Fibroblast of mammary gland (primary cell): Measurements from ENCODE around the gene GNAZ.

Experiments
- DNase-seq: peaks from one replicate; pipeline ENCODE4 v3.0.0-alpha.2; 2010; ENCODE audit warnings: low read depth
- H3K4me3 ChIP-seq: 2 replicates; pipeline ENCODE4 v1.5.1; 2011; ENCODE audit warnings: low read depth, mild to moderate bottlenecking, low read length, moderate library complexity; ENCODE audit not compliant: control insufficient read depth
- TF ChIP-seq, protein P1 (sequence below): conservative IDR thresholded peaks from 2 replicates; pipeline ENCODE4 v1.5.1; 2011; ENCODE audit warnings: low read depth, low read length, inconsistent platforms; ENCODE audit not compliant: control insufficient read depth, insufficient read depth

The GNAZ gene

DNA sequence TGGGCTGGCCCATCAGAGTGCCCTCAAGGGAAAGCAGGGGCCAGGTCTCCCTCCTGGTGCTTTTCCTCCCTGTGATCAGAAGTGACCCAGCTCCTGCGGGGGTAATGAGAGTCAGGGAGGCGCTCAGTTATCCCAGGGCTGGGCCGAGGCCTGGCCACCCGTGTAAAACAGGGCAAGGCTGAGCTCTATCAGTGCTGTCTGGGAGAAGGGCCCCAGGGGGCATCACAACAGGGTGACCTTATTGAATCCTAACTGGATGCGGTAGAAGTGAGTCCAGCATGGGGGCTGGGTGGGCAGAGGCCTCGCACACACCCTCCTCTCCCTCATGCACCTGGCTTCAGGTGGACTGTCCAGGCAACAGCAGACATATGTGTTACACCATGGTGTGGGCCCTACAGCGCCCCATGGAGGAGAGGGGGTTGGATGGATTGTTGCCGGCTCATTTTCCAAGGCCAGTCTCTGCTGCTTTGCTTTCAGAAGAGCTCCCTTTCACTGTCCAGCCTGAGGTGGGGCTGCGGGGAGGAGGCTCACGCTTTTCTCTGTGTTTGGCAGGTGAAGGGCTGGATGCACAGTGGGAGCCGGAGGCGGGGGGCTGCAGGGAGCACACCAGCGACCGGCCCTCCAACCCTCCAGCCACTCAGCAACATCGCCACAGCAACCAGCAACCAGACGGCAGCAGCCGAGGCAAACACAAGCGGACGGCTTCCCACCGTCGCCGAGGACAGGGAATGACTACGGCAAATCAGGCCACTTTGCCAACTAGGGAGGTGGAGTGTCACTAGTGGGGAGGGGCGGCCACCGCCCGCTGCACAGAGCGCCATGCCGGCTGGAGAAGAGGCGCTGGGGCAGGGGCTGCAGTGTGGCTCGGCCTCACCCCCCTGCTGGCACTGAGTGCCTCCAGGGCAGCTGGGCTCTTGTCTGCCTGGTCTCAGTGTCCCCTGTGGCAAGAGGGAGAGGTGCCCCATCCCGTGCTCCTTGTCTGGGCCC, 24.7 kb downstream of the GNAZ start:
- no peak for DNase-seq
- H3K4me3 ChIP-seq, result no peak overlapping the region
- TF ChIP-seq, protein P1, sequence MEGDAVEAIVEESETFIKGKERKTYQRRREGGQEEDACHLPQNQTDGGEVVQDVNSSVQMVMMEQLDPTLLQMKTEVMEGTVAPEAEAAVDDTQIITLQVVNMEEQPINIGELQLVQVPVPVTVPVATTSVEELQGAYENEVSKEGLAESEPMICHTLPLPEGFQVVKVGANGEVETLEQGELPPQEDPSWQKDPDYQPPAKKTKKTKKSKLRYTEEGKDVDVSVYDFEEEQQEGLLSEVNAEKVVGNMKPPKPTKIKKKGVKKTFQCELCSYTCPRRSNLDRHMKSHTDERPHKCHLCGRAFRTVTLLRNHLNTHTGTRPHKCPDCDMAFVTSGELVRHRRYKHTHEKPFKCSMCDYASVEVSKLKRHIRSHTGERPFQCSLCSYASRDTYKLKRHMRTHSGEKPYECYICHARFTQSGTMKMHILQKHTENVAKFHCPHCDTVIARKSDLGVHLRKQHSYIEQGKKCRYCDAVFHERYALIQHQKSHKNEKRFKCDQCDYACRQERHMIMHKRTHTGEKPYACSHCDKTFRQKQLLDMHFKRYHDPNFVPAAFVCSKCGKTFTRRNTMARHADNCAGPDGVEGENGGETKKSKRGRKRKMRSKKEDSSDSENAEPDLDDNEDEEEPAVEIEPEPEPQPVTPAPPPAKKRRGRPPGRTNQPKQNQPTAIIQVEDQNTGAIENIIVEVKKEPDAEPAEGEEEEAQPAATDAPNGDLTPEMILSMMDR, result no peak

DNA sequence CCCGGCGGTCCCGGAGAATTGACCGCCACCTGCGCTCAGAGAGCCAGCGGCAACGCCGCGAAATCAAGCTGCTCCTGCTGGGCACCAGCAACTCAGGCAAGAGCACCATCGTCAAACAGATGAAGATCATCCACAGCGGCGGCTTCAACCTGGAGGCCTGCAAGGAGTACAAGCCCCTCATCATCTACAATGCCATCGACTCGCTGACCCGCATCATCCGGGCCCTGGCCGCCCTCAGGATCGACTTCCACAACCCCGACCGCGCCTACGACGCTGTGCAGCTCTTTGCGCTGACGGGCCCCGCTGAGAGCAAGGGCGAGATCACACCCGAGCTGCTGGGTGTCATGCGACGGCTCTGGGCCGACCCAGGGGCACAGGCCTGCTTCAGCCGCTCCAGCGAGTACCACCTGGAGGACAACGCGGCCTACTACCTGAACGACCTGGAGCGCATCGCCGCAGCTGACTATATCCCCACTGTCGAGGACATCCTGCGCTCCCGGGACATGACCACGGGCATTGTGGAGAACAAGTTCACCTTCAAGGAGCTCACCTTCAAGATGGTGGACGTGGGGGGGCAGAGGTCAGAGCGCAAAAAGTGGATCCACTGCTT, 25.5 kb downstream of the GNAZ start:
- DNase-seq, result no peak
- TF ChIP-seq, protein P1, result no peak
- H3K4me3 ChIP-seq, result no peak overlapping the region

DNA sequence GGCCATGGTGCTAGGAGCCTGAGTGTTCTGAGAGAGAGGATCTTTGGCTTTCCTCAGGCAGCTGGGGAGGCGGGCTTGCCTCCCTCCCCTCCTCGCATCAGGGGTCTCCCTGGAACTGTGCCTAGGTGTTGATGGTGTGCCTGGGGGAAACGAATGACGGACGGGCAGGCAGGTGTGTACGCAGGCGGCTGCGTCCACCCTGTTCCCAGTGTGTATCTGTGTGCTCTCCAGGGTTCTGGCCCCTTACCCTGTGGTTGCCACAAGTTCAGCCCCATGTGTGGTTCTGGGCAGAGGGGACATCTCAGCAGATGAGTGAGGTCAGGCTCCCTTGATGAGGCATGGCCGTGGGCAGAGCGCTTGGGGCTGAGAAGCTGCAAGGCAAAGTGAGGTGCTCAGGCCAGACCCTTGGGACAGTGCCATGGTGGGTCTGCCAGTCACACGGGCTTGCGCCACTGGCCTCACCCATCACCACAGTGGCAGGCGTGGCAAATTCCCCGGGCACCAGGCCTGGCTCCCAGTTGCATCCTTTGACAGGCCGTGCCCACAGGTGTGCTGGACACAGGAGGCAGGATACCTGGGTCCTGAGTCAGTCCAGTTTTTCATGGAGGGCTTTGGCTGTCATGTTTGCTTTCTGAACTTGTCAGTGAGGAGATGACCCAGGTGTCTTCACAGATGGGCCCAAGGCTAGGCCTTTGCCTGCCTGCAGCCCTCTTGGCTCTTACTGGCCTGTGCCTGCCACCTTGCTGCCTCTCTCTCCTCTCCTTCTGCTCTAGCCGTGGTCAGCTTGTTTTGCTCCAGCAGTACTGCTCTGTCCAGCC, 27.3 kb downstream of the GNAZ start:
- H3K4me3 ChIP-seq, result no peak overlapping the region
- TF ChIP-seq, protein P1, result no peak
- no peak for DNase-seq

DNA sequence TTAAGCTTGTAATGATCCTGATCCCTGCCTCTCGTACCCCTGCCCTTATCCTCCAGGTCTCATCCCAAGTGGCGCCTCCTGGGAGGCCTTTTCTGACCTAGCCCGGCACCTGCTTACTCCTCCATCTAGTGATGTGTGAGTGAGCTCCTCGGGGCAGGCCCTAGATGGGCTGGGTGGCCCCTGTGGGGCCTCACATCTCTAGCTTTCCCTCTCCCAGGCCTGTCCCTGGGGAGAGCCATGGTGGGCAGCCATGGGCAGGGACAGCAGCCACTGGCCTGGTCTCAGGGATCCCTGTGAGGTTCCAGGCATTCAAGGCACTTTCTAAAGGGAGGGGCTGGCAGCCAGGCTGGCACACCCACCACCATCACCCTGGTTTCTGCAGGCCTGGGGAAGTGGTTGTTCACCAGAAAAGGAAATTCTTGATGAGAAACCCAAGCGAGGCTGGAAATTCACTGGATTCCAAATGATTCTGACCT, 27.9 kb downstream of the GNAZ start:
- no peak overlapping the region for H3K4me3 ChIP-seq
- TF ChIP-seq, protein P1, result no peak
- DNase-seq, result no peak

DNA sequence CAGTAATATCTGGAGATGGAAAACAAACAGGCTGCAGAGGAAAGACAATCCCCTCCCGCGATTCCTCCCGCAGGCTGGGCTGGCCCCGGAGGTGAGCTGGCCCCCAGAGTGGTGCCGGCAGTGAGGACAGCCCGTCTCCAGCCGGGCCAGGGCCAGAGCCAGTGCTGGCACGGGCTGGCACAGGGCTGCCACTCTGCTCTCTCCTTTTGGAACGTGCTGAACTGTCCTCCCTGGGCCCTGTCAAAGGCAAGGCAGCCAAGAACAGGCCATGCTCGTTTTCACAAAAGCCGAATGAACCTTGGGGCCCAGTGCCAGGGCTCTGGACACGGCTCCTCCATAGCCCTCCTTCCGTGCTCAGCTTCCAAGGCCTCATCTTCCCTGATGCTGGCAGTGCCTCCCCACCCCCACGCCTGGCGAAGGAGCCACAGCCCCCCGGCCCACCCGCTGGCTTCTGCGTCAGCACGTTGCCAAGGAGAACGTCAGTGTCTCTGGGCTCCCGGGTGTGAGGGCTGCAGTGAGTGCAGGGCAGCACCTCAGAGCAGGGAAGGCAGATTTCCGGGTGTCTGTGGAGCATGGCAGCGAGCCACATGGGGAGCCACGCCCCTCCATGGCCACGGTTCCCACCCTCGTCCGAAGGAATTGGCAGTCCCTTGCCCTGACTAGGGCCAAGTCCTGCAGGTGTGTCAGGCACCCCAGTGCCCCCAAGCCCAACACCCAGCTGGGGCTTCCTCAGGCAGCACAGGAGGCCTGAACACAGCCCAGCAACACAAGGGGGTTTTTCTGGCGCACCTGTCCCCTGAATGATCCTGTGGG, 28.6 kb downstream of the GNAZ start:
- TF ChIP-seq, protein P1, result no peak
- no peak overlapping the region for H3K4me3 ChIP-seq
- DNase-seq, result no peak

DNA sequence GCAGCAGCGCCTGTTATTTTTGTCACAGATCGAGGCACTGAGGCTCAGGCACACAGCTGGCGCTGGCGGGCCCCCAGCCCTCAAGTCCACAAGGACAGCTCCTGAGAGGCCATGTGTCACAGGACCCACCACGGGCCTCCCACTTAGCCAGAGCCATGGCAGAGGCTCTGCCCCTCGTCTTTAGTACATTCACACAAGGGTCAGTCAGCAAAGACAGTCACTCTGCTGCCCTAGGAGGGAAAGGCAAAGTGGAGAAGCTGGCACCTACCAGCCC, 29.1 kb downstream of the GNAZ start:
- TF ChIP-seq, protein P1, result no peak
- DNase-seq, result no peak
- H3K4me3 ChIP-seq, result no peak overlapping the region
